PFSK-1 (cell line): Measurements from ENCODE around the gene IRF4.

Source experiments
- POLR2AphosphoS5 ChIP-seq: IDR thresholded peaks from 2 replicates; pipeline ENCODE4 v1.6.1; 2012; ENCODE audit warnings: low read depth, mild to moderate bottlenecking, control low read depth, low read length, moderate library complexity
- REST ChIP-seq, 2 experiments: IDR thresholded peaks; 2 replicates each; pipeline versions ENCODE4 v1.6.1 to v1.8.0; 2011 to 2012; ENCODE audit warnings: low read depth in 2 of 2, low read length in 2 of 2, control low read depth in 1 of 2, inconsistent platforms in 1 of 2, mild to moderate bottlenecking in 1 of 2, moderate library complexity in 1 of 2; ENCODE audit not compliant: insufficient read depth in 1 of 2
- SIN3A ChIP-seq: IDR thresholded peaks from 2 replicates; pipeline ENCODE4 v1.6.1; 2012; ENCODE audit warnings: mild to moderate bottlenecking, low read length, moderate library complexity, borderline replicate concordance; ENCODE audit not compliant: insufficient read depth
- TAF1 ChIP-seq: IDR thresholded peaks from 2 replicates; pipeline ENCODE4 v1.6.1; 2012; ENCODE audit warnings: low read length, control low read depth, borderline replicate concordance; ENCODE audit not compliant: insufficient read depth

GRCh38 chr6:401239-401993, 9.9 kb downstream of the IRF4 start:
- TF ChIP-seq SIN3A (no peak), POLR2AphosphoS5 (no peak), REST (IDR thresholded peaks at IDR 0.05; ENCODE audit: insufficient read depth in 1 of 2, low read depth in 2 of 2, low read length in 2 of 2) (no peak), TAF1 (no peak)
